OCI-LY3 (cell line): ENCODE results near the gene TMEFF2.

ENCODE experiments used
- EZH2phosphoT487 ChIP-seq: fragments of 200-600 bp; shearing (Covaris generic); IDR thresholded peaks from 2 replicates; pipeline ENCODE4 v1.6.1; 2018; ENCODE audit warnings: antibody characterized with exemption, mixed run types, low read depth
- TF ChIP-seq, protein P1 (sequence below): fragments of 200-600, 300-600 bp; sonication (generic); IDR thresholded peaks from 2 replicates; pipeline ENCODE4 v1.5.1; 2014; ENCODE audit warnings: antibody characterized with exemption, low read length, low read depth

DNA sequence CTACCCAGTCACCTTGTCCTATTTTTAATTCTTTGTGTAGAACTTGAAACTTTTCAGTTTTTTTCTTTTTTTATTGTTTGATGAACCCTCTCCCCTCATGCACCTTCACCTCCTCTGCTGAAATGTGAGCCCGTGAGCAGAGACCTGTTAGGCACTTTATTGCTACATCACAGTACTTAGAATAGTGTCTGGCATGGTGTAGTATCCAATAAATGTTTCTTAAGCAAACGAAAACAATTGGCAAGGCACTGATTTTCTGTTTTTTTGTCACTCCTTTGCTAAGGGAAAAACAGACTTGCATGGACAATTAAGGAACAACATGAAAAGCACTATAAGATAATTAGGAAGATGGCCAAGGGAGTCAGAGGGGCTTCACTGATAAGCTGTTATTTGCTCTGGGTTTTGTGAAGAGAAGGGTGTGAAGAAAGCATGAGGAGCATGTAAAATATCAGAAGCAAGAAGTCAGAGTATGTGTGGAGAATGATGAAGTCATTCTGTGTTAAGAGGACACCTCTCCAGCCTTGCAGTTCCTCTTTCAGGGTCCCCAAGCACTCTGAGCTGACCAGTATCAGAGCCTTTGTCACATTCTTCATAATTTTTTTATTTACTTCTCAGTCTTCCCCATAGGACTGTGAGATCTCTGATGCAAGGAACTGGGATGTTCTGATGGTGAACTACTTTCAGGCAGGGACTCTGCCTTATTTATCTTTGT, 248.1 kb downstream of the TMEFF2 start:
- TF ChIP-seq, protein P1, sequence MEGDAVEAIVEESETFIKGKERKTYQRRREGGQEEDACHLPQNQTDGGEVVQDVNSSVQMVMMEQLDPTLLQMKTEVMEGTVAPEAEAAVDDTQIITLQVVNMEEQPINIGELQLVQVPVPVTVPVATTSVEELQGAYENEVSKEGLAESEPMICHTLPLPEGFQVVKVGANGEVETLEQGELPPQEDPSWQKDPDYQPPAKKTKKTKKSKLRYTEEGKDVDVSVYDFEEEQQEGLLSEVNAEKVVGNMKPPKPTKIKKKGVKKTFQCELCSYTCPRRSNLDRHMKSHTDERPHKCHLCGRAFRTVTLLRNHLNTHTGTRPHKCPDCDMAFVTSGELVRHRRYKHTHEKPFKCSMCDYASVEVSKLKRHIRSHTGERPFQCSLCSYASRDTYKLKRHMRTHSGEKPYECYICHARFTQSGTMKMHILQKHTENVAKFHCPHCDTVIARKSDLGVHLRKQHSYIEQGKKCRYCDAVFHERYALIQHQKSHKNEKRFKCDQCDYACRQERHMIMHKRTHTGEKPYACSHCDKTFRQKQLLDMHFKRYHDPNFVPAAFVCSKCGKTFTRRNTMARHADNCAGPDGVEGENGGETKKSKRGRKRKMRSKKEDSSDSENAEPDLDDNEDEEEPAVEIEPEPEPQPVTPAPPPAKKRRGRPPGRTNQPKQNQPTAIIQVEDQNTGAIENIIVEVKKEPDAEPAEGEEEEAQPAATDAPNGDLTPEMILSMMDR = no peak
- no peak for TF ChIP-seq EZH2phosphoT487
